MM.1S (cell line): Measurements from ENCODE around the gene CPVL.

Experiments
- EZH2 ChIP-seq: fragments of 300-600 bp; sonication (generic); optimal IDR thresholded peaks from 2 replicates; pipeline ENCODE3; 2017; ENCODE audit warnings: low read depth, mild to moderate bottlenecking, antibody characterized with exemption, low read length, mixed read lengths
- EZH2phosphoT487 ChIP-seq: fragments of 300-600 bp; sonication (generic); IDR thresholded peaks from 2 replicates; pipeline ENCODE4 v1.6.1; 2018; ENCODE audit warnings: antibody characterized with exemption, low read length
- TF ChIP-seq, protein P1 (sequence below): fragments of 300-600 bp; sonication (generic); IDR thresholded peaks from 2 replicates; pipeline ENCODE4 v1.5.1; 2016; ENCODE audit warnings: antibody characterized with exemption, low read length, mixed read lengths

- TF ChIP-seq, protein P1, sequence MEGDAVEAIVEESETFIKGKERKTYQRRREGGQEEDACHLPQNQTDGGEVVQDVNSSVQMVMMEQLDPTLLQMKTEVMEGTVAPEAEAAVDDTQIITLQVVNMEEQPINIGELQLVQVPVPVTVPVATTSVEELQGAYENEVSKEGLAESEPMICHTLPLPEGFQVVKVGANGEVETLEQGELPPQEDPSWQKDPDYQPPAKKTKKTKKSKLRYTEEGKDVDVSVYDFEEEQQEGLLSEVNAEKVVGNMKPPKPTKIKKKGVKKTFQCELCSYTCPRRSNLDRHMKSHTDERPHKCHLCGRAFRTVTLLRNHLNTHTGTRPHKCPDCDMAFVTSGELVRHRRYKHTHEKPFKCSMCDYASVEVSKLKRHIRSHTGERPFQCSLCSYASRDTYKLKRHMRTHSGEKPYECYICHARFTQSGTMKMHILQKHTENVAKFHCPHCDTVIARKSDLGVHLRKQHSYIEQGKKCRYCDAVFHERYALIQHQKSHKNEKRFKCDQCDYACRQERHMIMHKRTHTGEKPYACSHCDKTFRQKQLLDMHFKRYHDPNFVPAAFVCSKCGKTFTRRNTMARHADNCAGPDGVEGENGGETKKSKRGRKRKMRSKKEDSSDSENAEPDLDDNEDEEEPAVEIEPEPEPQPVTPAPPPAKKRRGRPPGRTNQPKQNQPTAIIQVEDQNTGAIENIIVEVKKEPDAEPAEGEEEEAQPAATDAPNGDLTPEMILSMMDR, result no peak
- TF ChIP-seq EZH2 (no peak), EZH2phosphoT487 (no peak)
Measured at GRCh38 chr7:29130096-29130495, 16.2 kb downstream of the CPVL start.
